Bronchial epithelial cell (primary cell): Measurements from ENCODE around the gene CA6. TPM values are rescaled to one million over a fixed set of nuclear protein-coding genes. Genes with fewer than 3 reads are reported as not detected.
"Not testable (repeated sequence)": the region's sequence is repeated elsewhere in the genome, so short reads cannot be mapped to it uniquely, and the experiment has no call there.

Experiments used
- DNase-seq: peaks from one replicate; pipeline ENCODE4 v3.0.0-alpha.2; 2010; ENCODE audit warnings: low read depth
- FAIRE-seq: peaks from 2 replicates; lab custom pipeline; 2011; peaks lifted over from hg19 to GRCh38; lab: Jason Lieb, UNC
- H3K27me3 ChIP-seq: 2 replicates; pipeline ENCODE4 v1.5.1; 2011; ENCODE audit warnings: low read length; ENCODE audit not compliant: control insufficient read depth, insufficient read depth
- H3K36me3 ChIP-seq: 2 replicates; pipeline ENCODE4 v1.5.1; 2011; ENCODE audit warnings: low read length; ENCODE audit not compliant: control insufficient read depth, insufficient read depth
- H3K4me3 ChIP-seq: 2 replicates; pipeline ENCODE4 v1.5.1; 2011; ENCODE audit warnings: mild to moderate bottlenecking, low read depth, low read length, control low read depth
- CTCF ChIP-seq: IDR thresholded peaks from 2 replicates; pipeline ENCODE4 v1.5.1; 2011; ENCODE audit warnings: mild to moderate bottlenecking, moderate library complexity, low read length, control low read depth, inconsistent platforms; ENCODE audit not compliant: insufficient read depth, severe bottlenecking
- total RNA-seq: library from RNA; depleted of rRNA; stranded (reverse); fragments of >200 nt; gene quantifications from 2 replicates; pipeline ENCODE4 v1.2.1, GENCODE V29; 2014

The CA6 gene
- total RNA-seq, 1 donor from 2014 or later, result not detected

- DNase-seq (peak; percentile 54), FAIRE-seq (peak; percentile 95)
- H3K27me3 ChIP-seq, result no peaks in the 10 kb centered on the region
- H3K4me3 ChIP-seq, result no peak overlapping the region
- H3K36me3 ChIP-seq, result no peaks in the 10 kb centered on the region
- peak; percentile 75 for TF ChIP-seq CTCF
Observed at GRCh38 chr1:8962812-8963530, 17.3 kb downstream of the CA6 start.

GRCh38 chr1:8963963-8964362, 18.3 kb downstream of the CA6 start:
- no peak for DNase-seq
- Histone ChIP-seq H3K27me3 (no peaks in the 10 kb centered on the region), H3K36me3 (no peaks in the 10 kb centered on the region), H3K4me3 (no peak overlapping the region)
- FAIRE-seq, result no peak
- TF ChIP-seq CTCF, result no peak

GRCh38 chr1:8965121-8965820, 19.6 kb downstream of the CA6 start:
- no peak for DNase-seq
- no peaks in the 10 kb centered on the region for H3K36me3 ChIP-seq
- no peaks in the 10 kb centered on the region for H3K27me3 ChIP-seq
- TF ChIP-seq CTCF, result no peak
- no peak for FAIRE-seq
- H3K4me3 ChIP-seq, result no peak overlapping the region

GRCh38 chr1:8966606-8967005, 20.9 kb downstream of the CA6 start:
- no peaks in the 10 kb centered on the region for H3K36me3 ChIP-seq
- no peaks in the 10 kb centered on the region for H3K27me3 ChIP-seq
- no peak overlapping the region for H3K4me3 ChIP-seq
- FAIRE-seq, result no peak
- TF ChIP-seq CTCF, result no peak
- DNase-seq, result no peak

- H3K36me3 ChIP-seq, DNase-seq, FAIRE-seq, H3K4me3 ChIP-seq, H3K27me3 ChIP-seq: not testable (repeated sequence)
Observed at GRCh38 chr1:8968902-8969301, 23.2 kb downstream of the CA6 start.

- no peaks in the 10 kb centered on the region for H3K27me3 ChIP-seq
- no peaks in the 10 kb centered on the region for H3K36me3 ChIP-seq
- no peak for DNase-seq
- FAIRE-seq, result no peak
- H3K4me3 ChIP-seq, result no peak overlapping the region
- no peak for TF ChIP-seq CTCF
Observed at GRCh38 chr1:8969937-8970336, 24.3 kb downstream of the CA6 start.
